Dermis blood vessel endothelial cell (primary cell): ENCODE measurements around the gene DNAJC13. TPM values are rescaled to one million over a fixed set of nuclear protein-coding genes. Genes with fewer than 3 reads are reported as not detected.

Experiments used
- DNase-seq: peaks from one replicate; pipeline ENCODE4 v3.0.0; 2010
- total RNA-seq: library from RNA; depleted of rRNA; stranded (reverse); fragments of >200 nt; gene quantifications from 2 replicates; pipeline ENCODE4 v1.2.3, GENCODE V29; 2014

DNAJC13 gene
- total RNA-seq, 1 donor from 2014 or later, result 71.6 TPM

- DNase-seq, result no peak
Measured at GRCh38 chr3:132405609-132406299, 11.5 kb upstream of the DNAJC13 start.

GRCh38 chr3:132406587-132406986, 10.7 kb upstream of the DNAJC13 start:
- no peak for DNase-seq

GRCh38 chr3:132407025-132407424, 10.3 kb upstream of the DNAJC13 start:
- no peak for DNase-seq

GRCh38 chr3:132414841-132415240, 2.5 kb upstream of the DNAJC13 start:
- DNase-seq, result no peak

- no peak for DNase-seq
Measured at GRCh38 chr3:132416161-132416560, 1.1 kb upstream of the DNAJC13 start.

- peak; percentile 71 for DNase-seq
Measured at GRCh38 chr3:132417695-132418411, 551 bp downstream of the DNAJC13 start.

GRCh38 chr3:132418916-132419315, 1.6 kb downstream of the DNAJC13 start:
- peak; percentile 49 for DNase-seq

- no peak for DNase-seq
Measured at GRCh38 chr3:132421832-132422231, 4.5 kb downstream of the DNAJC13 start.

GRCh38 chr3:132422531-132422930, 5.2 kb downstream of the DNAJC13 start:
- DNase-seq, result no peak

GRCh38 chr3:132432639-132433038, 15.3 kb downstream of the DNAJC13 start:
- peak; percentile 85 for DNase-seq

GRCh38 chr3:132433121-132433520, 15.8 kb downstream of the DNAJC13 start:
- no peak for DNase-seq

GRCh38 chr3:132435224-132435910, 18.1 kb downstream of the DNAJC13 start:
- no peak for DNase-seq

GRCh38 chr3:132435911-132436425, 18.7 kb downstream of the DNAJC13 start:
- DNase-seq, result peak; percentile 30

- no peak for DNase-seq
Measured at GRCh38 chr3:132443421-132443820, 26.1 kb downstream of the DNAJC13 start.

- no peak for DNase-seq
Measured at GRCh38 chr3:132444383-132444782, 27.1 kb downstream of the DNAJC13 start.

GRCh38 chr3:132445817-132446216, 28.5 kb downstream of the DNAJC13 start:
- peak; percentile 77 for DNase-seq

GRCh38 chr3:132448216-132448961, 31.1 kb downstream of the DNAJC13 start:
- DNase-seq, result peak; percentile 63

GRCh38 chr3:132456136-132456535, 38.8 kb downstream of the DNAJC13 start:
- no peak for DNase-seq

GRCh38 chr3:132456571-132456970, 39.3 kb downstream of the DNAJC13 start:
- no peak for DNase-seq

GRCh38 chr3:132457286-132457685, 40.0 kb downstream of the DNAJC13 start:
- DNase-seq, result no peak

- no peak for DNase-seq
Measured at GRCh38 chr3:132459551-132459950, 42.2 kb downstream of the DNAJC13 start.

- no peak for DNase-seq
Measured at GRCh38 chr3:132461544-132461943, 44.2 kb downstream of the DNAJC13 start.

- DNase-seq, result no peak
Measured at GRCh38 chr3:132464066-132464465, 46.8 kb downstream of the DNAJC13 start.
